Activated CD4-positive, alpha-beta T cell treated with anti-CD3 and anti-CD28 coated beads, Interleukin-2, Interleukin-4, amounts not matched to agents 100 ng/mL and 50 ng/mL, durations not matched to agents 16 hours and 8 hours (primary cell): ENCODE results near the gene INSIG1.
A peak's percentile ranks its signal among the peaks of the same experiment; 100 is the strongest.

Experiments
- DNase-seq: peaks from one replicate; pipeline ENCODE4 v3.0.0-alpha.2; 2020; ENCODE audit warnings: low spot score

The INSIG1 gene

GRCh38 chr7:155266440-155266839, 31.2 kb upstream of the INSIG1 start:
- DNase-seq: no peak

GRCh38 chr7:155267023-155267422, 30.7 kb upstream of the INSIG1 start:
- no peak for DNase-seq

DNA sequence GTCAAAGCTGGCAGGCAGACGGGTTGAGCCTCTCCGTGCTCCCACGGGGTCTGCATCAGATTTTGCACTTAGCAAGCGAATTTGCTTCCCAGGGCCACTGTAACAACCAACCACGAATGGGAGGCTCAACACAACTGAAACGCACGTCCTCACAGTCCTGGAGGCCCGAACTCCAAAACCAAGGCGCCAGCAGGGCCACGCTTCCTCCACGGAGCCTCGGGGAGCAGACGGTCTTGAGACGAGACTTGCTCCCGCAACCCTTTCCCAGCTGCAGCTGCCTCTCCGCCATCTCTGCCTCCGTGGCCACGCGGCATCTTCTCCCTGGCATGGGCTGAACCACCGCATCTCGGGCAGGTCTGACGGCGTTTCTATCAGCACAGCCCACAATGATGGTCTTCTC, 30.2 kb upstream of the INSIG1 start:
- DNase-seq: no peak

GRCh38 chr7:155268211-155268610, 29.5 kb upstream of the INSIG1 start:
- DNase-seq: no peak

GRCh38 chr7:155268921-155269650, 28.6 kb upstream of the INSIG1 start:
- DNase-seq: no peak

GRCh38 chr7:155269766-155270585, 27.7 kb upstream of the INSIG1 start:
- DNase-seq: no peak

DNA sequence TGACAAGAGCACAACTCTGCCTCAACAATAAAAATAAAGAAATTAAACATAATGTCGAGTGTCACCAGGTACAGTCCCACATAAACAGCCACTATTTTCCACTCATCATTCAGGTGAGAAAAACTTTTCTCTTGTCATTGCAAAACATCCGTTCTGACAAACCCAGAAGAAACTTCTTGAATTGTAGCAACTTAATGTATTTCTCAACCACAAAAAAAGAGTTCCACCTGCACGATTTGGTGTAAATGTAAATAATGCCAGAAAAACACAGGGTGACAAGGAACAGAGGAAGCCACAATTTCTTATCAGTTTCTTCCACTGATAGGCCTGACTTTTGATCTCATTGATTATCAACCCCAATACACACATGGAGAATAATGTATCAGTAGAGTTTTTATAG, 26.8 kb upstream of the INSIG1 start:
- DNase-seq: no peak

DNA sequence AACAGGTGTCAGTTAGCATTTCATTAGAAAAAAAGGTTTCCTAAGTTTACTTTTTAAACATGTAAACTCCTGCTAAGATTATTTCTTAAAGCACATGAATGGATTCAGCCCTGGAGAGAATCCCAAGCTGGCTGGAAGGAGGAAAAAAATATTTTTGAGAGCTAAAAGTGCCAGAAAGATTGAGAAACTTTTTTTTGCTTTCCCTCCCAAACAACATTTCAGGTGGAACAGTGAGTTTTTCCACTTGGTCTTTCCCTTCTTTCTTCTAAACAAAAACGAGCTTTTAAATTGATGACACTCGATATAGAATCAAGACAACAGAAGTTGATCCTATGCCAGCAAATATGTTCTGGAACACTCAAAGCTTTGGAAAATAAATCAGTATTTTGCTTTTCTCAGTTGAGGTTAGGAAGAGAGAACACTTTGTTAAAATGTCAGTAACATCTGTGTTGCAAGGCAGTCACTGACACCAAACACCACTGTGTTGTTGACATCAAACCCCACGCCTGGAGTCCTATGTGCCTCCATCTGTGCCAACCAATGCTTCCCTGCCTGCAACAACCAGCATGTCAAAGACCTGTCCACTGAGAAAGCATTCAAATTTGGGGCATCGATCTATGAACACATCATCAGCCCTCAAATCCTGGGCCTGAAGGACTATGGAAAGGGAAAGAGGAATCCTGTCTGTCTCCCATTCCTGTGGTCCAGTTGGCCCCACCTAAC, 22.9 kb upstream of the INSIG1 start:
- DNase-seq: no peak

DNA sequence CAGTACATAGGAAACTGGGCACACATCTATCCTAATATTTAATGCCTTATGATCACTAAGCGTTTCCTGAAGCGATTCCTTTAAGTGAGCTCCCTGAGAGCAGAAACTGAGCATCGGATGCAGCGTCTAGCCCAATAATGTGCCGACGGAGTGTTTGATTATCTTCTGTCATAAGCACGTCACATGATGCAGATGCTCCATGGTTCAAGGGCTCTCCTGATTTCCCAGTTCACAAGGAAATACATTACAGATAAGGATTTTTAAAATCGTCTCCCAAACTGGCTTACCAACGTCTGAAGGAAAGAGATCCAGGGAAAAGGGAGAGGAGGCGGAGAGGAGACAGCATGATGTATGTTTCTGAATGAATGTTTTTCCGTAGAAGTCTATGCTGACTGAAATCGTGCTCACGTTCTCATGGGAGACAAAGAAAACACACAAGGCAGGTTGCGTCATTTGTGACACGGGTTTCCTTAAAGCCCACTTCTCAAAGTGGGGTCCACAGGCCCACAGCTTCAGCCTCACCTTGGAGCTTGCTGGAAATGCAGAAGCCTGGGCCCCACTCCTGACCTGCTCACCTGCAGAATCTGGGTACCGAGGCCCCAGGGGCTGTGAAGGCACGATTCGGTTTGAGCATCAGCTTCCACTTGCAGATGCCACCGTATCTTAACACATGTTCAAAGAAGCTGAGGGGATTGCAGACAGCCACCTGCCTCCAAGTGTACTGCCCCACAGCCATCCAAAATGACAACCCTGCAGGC, 21.5 kb upstream of the INSIG1 start:
- no peak for DNase-seq

DNA sequence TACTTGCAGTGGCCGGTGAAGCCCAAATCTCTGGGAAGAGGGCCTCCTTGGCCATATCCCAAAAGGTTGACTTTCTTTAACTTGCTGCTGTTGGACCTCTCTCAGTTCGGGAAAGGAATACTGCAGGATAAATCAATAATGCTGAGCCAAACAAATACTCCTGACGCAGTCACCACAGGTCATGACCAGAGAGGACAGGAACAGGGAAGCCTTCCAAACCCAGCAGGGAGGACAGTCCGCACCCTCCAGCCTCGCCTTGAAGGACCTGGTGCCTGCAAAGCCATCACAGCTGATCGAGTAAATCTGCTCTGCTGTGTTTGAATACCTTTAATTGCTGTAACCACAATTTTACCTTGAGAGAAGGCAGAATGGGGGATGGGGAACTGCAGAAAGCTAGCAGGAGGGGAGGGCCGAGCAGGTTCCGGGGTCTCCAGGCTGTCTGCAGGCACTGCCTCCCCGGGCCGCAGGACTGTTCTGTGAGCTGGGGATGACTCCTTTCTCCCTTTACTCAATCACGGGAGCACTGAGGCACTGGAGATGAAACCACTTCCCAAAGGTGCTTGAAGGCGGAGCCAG, 20.8 kb upstream of the INSIG1 start:
- DNase-seq: no peak

GRCh38 chr7:155277385-155277994, 20.2 kb upstream of the INSIG1 start:
- DNase-seq: peak; percentile 75

- DNase-seq: no peak
Measured at GRCh38 chr7:155278921-155279320, 18.8 kb upstream of the INSIG1 start.

- DNase-seq: no peak
Measured at GRCh38 chr7:155279787-155280445, 17.8 kb upstream of the INSIG1 start.

- no peak for DNase-seq
Measured at GRCh38 chr7:155280446-155281397, 17.0 kb upstream of the INSIG1 start.

GRCh38 chr7:155281398-155281969, 16.2 kb upstream of the INSIG1 start:
- no peak for DNase-seq

DNA sequence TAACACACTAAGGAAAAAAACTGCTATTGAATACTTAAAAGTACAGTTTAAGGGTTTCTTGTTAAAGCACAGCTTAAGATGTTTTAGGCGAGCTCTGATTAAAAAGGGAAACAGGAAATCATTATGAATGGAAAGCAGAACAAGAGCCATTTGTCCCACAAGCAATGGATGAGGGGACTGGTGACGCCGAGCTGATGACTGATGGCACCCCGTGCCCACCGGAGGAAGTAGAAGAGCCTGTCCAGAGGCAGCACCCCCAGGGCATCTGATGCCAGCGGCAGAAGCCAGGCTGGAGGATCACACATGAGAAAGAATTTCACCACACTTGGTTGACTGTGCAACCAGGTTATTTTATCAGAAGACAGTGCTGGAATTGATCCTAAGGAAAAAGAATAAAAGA, 15.0 kb upstream of the INSIG1 start:
- peak; percentile 28 for DNase-seq

DNA sequence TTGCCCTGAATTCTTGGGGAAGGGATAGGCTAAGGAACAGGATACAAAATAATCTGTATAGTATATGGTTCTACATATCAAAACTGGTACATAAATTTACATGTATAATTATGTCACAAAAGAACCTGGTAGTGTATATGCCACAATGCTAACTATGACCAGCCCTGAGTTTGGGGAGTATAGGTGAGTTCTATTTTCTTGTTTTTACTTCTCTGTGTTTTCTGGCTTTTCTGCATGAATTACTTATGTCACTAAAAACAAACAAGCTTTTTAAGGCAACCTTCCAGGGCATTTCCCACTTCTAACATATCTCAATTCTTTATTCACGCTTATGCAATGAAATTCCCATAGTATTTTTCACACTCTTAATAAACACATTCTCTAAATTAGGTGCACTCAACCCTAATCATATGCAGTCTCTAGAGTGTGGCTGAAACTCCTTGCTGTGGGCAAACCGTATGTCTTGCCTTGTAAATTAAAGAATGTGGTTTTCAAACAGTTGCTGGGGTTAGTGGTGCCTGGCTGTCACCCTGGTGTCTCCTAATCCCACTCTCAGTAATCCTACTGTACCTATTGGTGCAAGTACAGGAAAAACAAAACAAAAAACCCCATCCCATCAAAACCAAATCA, 14.0 kb upstream of the INSIG1 start:
- DNase-seq: peak; percentile 85

- DNase-seq: no peak
Measured at GRCh38 chr7:155284496-155285274, 13.0 kb upstream of the INSIG1 start.
